Occipital lobe (tissue), 2 donors: ENCODE measurements around the gene TKTL2. TPM values are rescaled to one million over a fixed set of nuclear protein-coding genes. Genes with fewer than 3 reads are reported as not detected.
"Not testable (repeated sequence)": the region's sequence is repeated elsewhere in the genome, so short reads cannot be mapped to it uniquely, and the experiment has no call there.

ENCODE experiments used
- DNase-seq: peaks from one replicate; lab custom pipeline; 2025; lab: John Stamatoyannopoulos, UW
- total RNA-seq: library from RNA; depleted of rRNA; stranded (reverse); fragments of >200 nt; gene quantifications from one replicate; pipeline ENCODE4 v1.2.3, GENCODE V29; 2014

TKTL2 gene
- total RNA-seq, 1 donor from 2014 or later, result 0.47 TPM

GRCh38 chr4:163447023-163447422 is 26.5 kb downstream of the TKTL2 start:
- DNase-seq, result not testable (repeated sequence)

- DNase-seq, result no peak
Measured at GRCh38 chr4:163440040-163440439, 33.5 kb downstream of the TKTL2 start.

Other genes starting within 250 kb of the TKTL2 start
- gene NPY1R, start 141.2 kb downstream of the TKTL2 start, total RNA-seq, result 163 TPM
- gene NPY5R, start 129.9 kb downstream of the TKTL2 start, total RNA-seq, result 30.1 TPM
- 19.7 TPM for gene TMA16, start 20.9 kb upstream of the TKTL2 start, total RNA-seq